K562 (cell line): ENCODE data around the gene ARHGEF10L. TPM values are rescaled to one million over a fixed set of nuclear protein-coding genes. Genes with fewer than 3 reads are reported as not detected.
A peak's percentile ranks its signal among the peaks of the same experiment; 100 is the strongest.

ENCODE experiments used
- BCOR ChIP-seq: fragments of 450-650 bp; IDR thresholded peaks from 2 replicates; pipeline ENCODE4 v1.6.1; 2016
- CTBP1 ChIP-seq: fragments of 450-650 bp; IDR thresholded peaks from 2 replicates; pipeline ENCODE4 v1.6.1; 2016; ENCODE audit warnings: borderline replicate concordance
- KDM1A ChIP-seq, 2 experiments: fragments of 450-650 bp; IDR thresholded peaks; 2 replicates each; pipeline ENCODE4 v1.6.1; 2016; ENCODE audit warnings: mild to moderate bottlenecking in 2 of 2
- KDM4B ChIP-seq, 2 experiments: fragments of 450-650 bp in 1 of 2; sonication (generic) in 1 of 2; IDR thresholded peaks; 2 replicates each; pipeline ENCODE4 v1.6.1; 2016 to 2017; ENCODE audit warnings: borderline replicate concordance in 2 of 2, antibody characterized with exemption in 1 of 2, low read depth in 1 of 2, mild to moderate bottlenecking in 1 of 2
- NBN ChIP-seq: fragments of 450-650 bp; IDR thresholded peaks from 2 replicates; pipeline ENCODE4 v1.6.1; 2016; ENCODE audit warnings: low read depth, mild to moderate bottlenecking
- NFYB ChIP-seq: IDR thresholded peaks from 2 replicates; pipeline ENCODE4 v1.6.1; 2011; ENCODE audit warnings: mild to moderate bottlenecking, moderate library complexity; ENCODE audit not compliant: insufficient read length; ENCODE audit errors: extremely low read depth
- NONO ChIP-seq, 2 experiments: fragments of 200-400 bp in 1 of 2; fragments of 450-650 bp in 1 of 2; formaldehyde crosslinking in 1 of 2; IDR thresholded peaks; 2 replicates each; pipeline ENCODE4 v1.6.1; 2017; ENCODE audit warnings: low read depth in 2 of 2, mild to moderate bottlenecking in 2 of 2, moderate library complexity in 2 of 2, low read length in 1 of 2
- REST ChIP-seq, 2 experiments: fragments of 450-650 bp; formaldehyde crosslinking in 1 of 2; IDR thresholded peaks; 2 replicates each; pipeline versions ENCODE4 v1.4.0 to v1.6.1; 2014 to 2020; ENCODE audit warnings: mild to moderate bottlenecking in 2 of 2, borderline replicate concordance in 1 of 2, low read depth in 1 of 2
- TSHZ1 ChIP-seq: fragments of 250-450 bp; sonication (Bioruptor Pico); IDR thresholded peaks from 2 replicates; pipeline ENCODE4 v1.4.0; 2020; ENCODE audit warnings: mild to moderate bottlenecking, moderate library complexity
- XRCC5 ChIP-seq: fragments of 200-400 bp; formaldehyde crosslinking; IDR thresholded peaks from 2 replicates; pipeline ENCODE4 v1.6.1; 2017; ENCODE audit warnings: low read depth, mild to moderate bottlenecking, low read length
- ZNF133 ChIP-seq: fragments of 250-450 bp; sonication (Bioruptor Pico); IDR thresholded peaks from 2 replicates; pipeline ENCODE4 v1.4.0; 2020; ENCODE audit warnings: mild to moderate bottlenecking
- ZNF184 ChIP-seq: sonication (generic); formaldehyde crosslinking; IDR thresholded peaks from 2 replicates; pipeline ENCODE4 v1.5.0; 2020; ENCODE audit warnings: missing genetic modification reagents
- ZNF639 ChIP-seq, 2 experiments: fragments of 200-800 bp in 1 of 2; sonication (Bioruptor generic) in 1 of 2; sonication (generic) in 1 of 2; formaldehyde crosslinking in 1 of 2; IDR thresholded peaks in 1 of 2; conservative IDR thresholded peaks in 1 of 2; 2 replicates each; pipeline versions ENCODE4 v1.5.0 to v1.6.1; 2016 to 2020; ENCODE audit warnings: missing compliant biosample characterization in 1 of 2, missing genetic modification characterization in 1 of 2, missing genetic modification reagents in 1 of 2
- polyA plus RNA-seq, 8 experiments: library from polyadenylated mRNA; depleted of rRNA in 4 of 8; stranded (reverse) in 5 of 8; unstranded in 3 of 8; fragments of >200 nt; fragmentation: Nextera tagmentation in 2 of 8; fragmentation: Illumina TruSeq in 1 of 8; extraction: Ambion mirVana in 2 of 8; extraction: Trizol in 1 of 8; gene quantifications; 2 replicates each; pipeline versions ENCODE4 v1.2.1 to v1.2.3, GENCODE V29; 2011 to 2014; ENCODE audit warnings: inconsistent platforms in 1 of 8, missing spikeins in 1 of 8
- total RNA-seq, 7 experiments: library from RNA; depleted of rRNA in 6 of 7; stranded (reverse); fragments of >200 nt in 6 of 7; fragmentation: Illumina TruSeq in 2 of 7; extraction: Trizol in 2 of 7; gene quantifications; 2 replicates each; pipeline versions ENCODE4 v1.2.1 to v1.2.3, GENCODE V29; 2011 to 2021; ENCODE audit warnings: low replicate concordance in 1 of 7

The ARHGEF10L gene
- total and polyA plus RNA-seq, 9 of the 15 experiments (the other 6 are each of a cell fraction or from before 2014, with no cell fraction given) = 0.09 to 0.13 TPM; not detected in 7

GRCh38 chr1:17494114-17494729 lies 45.3 kb upstream of the ARHGEF10L start (continued):
- no peak for TF ChIP-seq NFYB
- TF ChIP-seq REST (IDR thresholded peaks at IDR 0.05; ENCODE audit: borderline replicate concordance) = peak; percentile 77
- no peak for TF ChIP-seq REST (CRISPR knock-in tag; IDR thresholded peaks at IDR 0.05; ENCODE audit: low read depth)
- no peak; a peak in 1 of 4 replicates for TF ChIP-seq NONO (IDR thresholded peaks at IDR 0.05; ENCODE audit: low read depth in 2 of 2, low read length in 1 of 2)
- TF ChIP-seq CTBP1 = peak; percentile 98
- TF ChIP-seq KDM4B (IDR thresholded peaks at IDR 0.05; ENCODE audit: borderline replicate concordance in 2 of 2, low read depth in 1 of 2) = peak in 1 of 2 experiments; percentile 49; a peak in 1 of 4 replicates
- no peak for TF ChIP-seq ZNF639 (CRISPR knock-in tag; conservative IDR thresholded peaks at IDR 0.05 in 1 of 2, IDR thresholded peaks at IDR 0.05 in 1 of 2)
- TF ChIP-seq NBN = peak; percentile 64; the same call in 1 of the 2 replicates
- TF ChIP-seq KDM1A (IDR thresholded peaks at IDR 0.05) = peak; percentile 91 to 93
- TF ChIP-seq XRCC5 = 0 out of 2 replicates have a peak, but pooled peaks have one; percentile 68
- TF ChIP-seq ZNF133 (CRISPR knock-in tag) = no peak
- TF ChIP-seq TSHZ1 (CRISPR knock-in tag) = no peak
- TF ChIP-seq ZNF184 (CRISPR knock-in tag) = no peak
- TF ChIP-seq BCOR = peak; percentile 99
